Activated CD4-positive, alpha-beta memory T cell treated with anti-CD3 and anti-CD28 coated beads, Interleukin-2, amount 10 ng/mL, durations not matched to agents 7 days and 5 days (primary cell): Measurements from ENCODE around the gene TMEM203. TPM values are rescaled to one million over a fixed set of nuclear protein-coding genes. Genes with fewer than 3 reads are reported as not detected.
A peak's percentile ranks its signal among the peaks of the same experiment; 100 is the strongest.

Experiments used
- CTCF ChIA-PET: fragments of 350-600 bp; sonication (Branson Sonifier 250); formaldehyde crosslinking; loops from one replicate; lab custom pipeline; 2021; ENCODE audit warnings: antibody characterized with exemption, inconsistent platforms; lab: Charles Lee
- POLR2A ChIA-PET: fragments of 350-600 bp; sonication (Branson Sonifier 250); formaldehyde crosslinking; loops from one replicate; lab custom pipeline; 2021; ENCODE audit warnings: antibody characterized with exemption; lab: Charles Lee
- DNase-seq: peaks from one replicate; pipeline ENCODE4 v3.0.0-alpha.2; 2020
- H3K27ac Mint-ChIP-seq: one replicate; pipeline ENCODE4 v1.8.0; 2021; ENCODE audit warnings: mild to moderate bottlenecking, mixed read lengths
- H3K27me3 Mint-ChIP-seq: one replicate; pipeline ENCODE4 v1.8.0; 2021; ENCODE audit warnings: mixed read lengths
- H3K36me3 Mint-ChIP-seq: one replicate; pipeline ENCODE4 v1.8.0; 2021; ENCODE audit warnings: low read depth, mixed read lengths
- H3K4me1 Mint-ChIP-seq: one replicate; pipeline ENCODE4 v1.8.0; 2021; ENCODE audit warnings: mixed read lengths
- H3K4me3 Mint-ChIP-seq: one replicate; pipeline ENCODE4 v1.8.0; 2021; ENCODE audit warnings: mild to moderate bottlenecking, mixed read lengths
- H3K9me3 Mint-ChIP-seq: one replicate; pipeline ENCODE4 v1.8.0; 2021; ENCODE audit warnings: mixed read lengths
- total RNA-seq, 2 experiments: library from RNA; stranded (reverse); gene quantifications; one replicate each; pipeline ENCODE4 v1.2.3, GENCODE V29; 2021

Gene TMEM203
- total RNA-seq, 2 experiments from 2014 or later = 28.9 to 29.2 TPM

- peaks cover 6% of the 10 kb centered on the region for H3K4me1 Mint-ChIP-seq
- no peak overlapping the region for H3K4me3 Mint-ChIP-seq
- H3K9me3 Mint-ChIP-seq = no peaks in the 10 kb centered on the region
- H3K27ac Mint-ChIP-seq = no peak overlapping the region
- POLR2A ChIA-PET = interaction anchor here (1.2 to 8.2 kb wide), 3 partner anchors 11 to 24 kb away, joined by 3 to 97 read pairs (median 4); partner anchors contain the start of genes NDOR1, TMEM203 and TUBB4B
- CTCF ChIA-PET = no interaction called here
- H3K36me3 Mint-ChIP-seq = no peaks in the 10 kb centered on the region
- no peak for DNase-seq
- no peaks in the 10 kb centered on the region for H3K27me3 Mint-ChIP-seq
Observed at GRCh38 chr9:137218212-137218753, 12.8 kb upstream of the TMEM203 start.

DNA sequence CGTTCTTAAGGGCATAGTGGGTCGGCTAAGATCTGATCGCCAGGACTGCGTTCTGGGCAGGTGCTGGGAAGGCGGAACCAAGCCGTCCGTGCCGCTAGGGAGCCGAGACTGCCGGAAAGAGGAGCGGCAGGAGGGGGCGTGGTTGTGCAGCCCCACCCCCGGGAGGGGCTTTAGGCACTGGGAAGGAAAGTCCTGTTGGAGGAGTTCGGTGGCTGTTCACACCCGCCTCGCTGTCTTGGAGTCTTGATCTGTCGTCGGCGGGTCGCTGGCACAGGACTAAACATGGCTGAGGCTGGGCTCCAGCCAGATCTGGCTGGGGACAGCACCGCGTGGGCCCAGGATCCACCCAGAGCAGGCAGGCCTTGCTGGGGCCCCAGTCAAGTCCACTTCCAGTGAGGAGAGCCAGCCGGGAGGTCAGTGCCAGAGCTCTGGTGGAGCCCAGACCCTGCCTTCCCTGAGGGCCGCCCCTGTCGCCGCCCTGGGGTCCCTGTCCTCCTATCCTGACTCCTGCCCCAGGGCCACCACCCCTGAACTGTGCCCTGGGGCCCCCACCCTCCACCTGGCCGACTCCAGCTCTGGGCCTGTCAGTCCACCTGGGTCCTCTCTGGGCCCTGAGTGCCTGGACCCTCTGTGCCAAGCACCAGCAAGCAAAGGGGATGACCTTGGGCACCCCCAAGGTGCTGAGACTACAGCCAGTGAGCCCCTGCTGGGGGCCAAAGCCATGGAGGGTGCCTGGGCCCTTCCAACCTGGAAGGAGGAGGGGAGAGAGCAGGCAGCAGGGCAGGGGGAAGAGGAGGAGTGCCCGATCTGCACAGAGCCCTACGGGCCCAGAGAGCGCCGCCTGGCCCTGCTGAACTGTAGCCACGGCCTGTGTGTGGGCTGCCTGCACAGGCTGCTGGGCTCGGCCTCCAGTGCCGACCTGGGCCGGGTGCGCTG is 12.1 kb upstream of the TMEM203 start:
- Mint-ChIP-seq H3K4me3 (no peak overlapping the region), H3K27me3 (no peaks in the 10 kb centered on the region), H3K9me3 (no peaks in the 10 kb centered on the region), H3K27ac (no peak overlapping the region), H3K4me1 (peaks cover 1% of the 10 kb centered on the region), H3K36me3 (peaks cover 3% of the 10 kb centered on the region)
- ChIA-PET CTCF (interaction anchor here (1.3 kb wide), 1 partner anchor 19 kb away, joined by 3 read pairs; no protein-coding TSS in a partner anchor), POLR2A (interaction anchor here (1.6 to 8.2 kb wide), 2 partner anchors 10 to 25 kb away, joined by 3 to 97 read pairs; partner anchors contain the start of genes NDOR1 and TMEM203)
- no peak for DNase-seq

DNA sequence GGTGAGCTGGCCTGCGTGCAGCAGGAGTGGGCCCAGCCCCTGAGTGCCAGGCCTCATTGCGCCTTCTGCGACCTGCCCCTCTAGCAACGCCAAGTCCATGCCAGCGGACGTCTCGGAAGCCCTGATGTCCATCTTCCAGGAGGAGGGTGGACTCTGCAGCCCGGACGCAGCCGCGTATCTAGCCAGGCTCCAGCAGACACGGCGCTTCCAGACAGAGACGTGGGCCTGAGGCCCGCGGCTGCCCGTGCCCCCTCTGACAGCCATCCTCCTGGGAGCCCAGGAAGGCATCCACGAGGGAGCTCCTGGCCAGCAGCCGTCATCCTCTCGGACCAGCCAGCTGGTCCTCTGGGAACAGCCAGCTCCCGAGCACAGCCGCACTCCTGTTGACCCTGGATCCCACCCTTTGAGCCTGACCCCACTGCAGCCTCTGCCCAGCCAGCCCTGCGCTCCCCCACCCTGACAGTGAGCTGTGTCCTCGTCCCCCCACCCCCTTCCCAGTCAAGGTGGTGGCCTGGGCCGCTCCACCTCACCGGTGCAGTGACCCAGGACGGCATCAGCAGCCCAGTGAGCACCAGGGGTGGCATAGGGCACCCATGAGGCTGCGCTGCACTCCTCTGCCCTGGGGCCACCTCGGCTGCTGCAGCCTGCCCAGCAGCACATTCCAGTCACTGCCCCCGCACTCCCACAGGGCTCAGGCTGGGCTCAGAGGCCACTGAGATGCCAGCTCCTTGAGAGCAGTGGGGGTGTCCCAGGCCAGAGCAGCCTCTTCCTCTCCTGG is 10.9 kb upstream of the TMEM203 start:
- ChIA-PET POLR2A (interaction anchor here (1.3 to 1.6 kb wide), 2 partner anchors 16 to 26 kb away, joined by 3 to 4 read pairs; partner anchors contain the start of gene TPRN), CTCF (interaction anchor here (1.3 kb wide), 1 partner anchor 20 kb away, joined by 3 read pairs; no protein-coding TSS in a partner anchor)
- Mint-ChIP-seq H3K36me3 (peaks cover 3% of the 10 kb centered on the region), H3K27ac (no peak overlapping the region), H3K27me3 (no peaks in the 10 kb centered on the region), H3K9me3 (no peaks in the 10 kb centered on the region), H3K4me3 (no peak overlapping the region), H3K4me1 (peaks cover 1% of the 10 kb centered on the region)
- DNase-seq = no peak

- Mint-ChIP-seq H3K27me3 (no peaks in the 10 kb centered on the region), H3K4me1 (peaks cover 1% of the 10 kb centered on the region), H3K4me3 (no peak overlapping the region), H3K36me3 (peaks cover 6% of the 10 kb centered on the region), H3K9me3 (no peaks in the 10 kb centered on the region), H3K27ac (no peak overlapping the region)
- DNase-seq = no peak
- POLR2A ChIA-PET = interaction anchor here (0.7 to 1.4 kb wide), 3 partner anchors 8 to 15 kb away, joined by 3 to 4 read pairs (median 4); partner anchors contain the start of gene TPRN
- CTCF ChIA-PET = interaction anchor here (1.6 kb wide), 1 partner anchor 21 kb away, joined by 3 read pairs; no protein-coding TSS in a partner anchor
Observed at GRCh38 chr9:137215196-137215986, 9.9 kb upstream of the TMEM203 start.

GRCh38 chr9:137214620-137215019 is 9.2 kb upstream of the TMEM203 start:
- H3K36me3 Mint-ChIP-seq = peaks cover 6% of the 10 kb centered on the region
- peaks cover 1% of the 10 kb centered on the region for H3K4me1 Mint-ChIP-seq
- ChIA-PET POLR2A (interaction anchor here (0.7 to 1.4 kb wide), 2 partner anchors 9 to 10 kb away, joined by 3 to 4 read pairs; no protein-coding TSS in a partner anchor), CTCF (interaction anchor here (1.6 kb wide), 1 partner anchor 22 kb away, joined by 3 read pairs; no protein-coding TSS in a partner anchor)
- H3K27ac Mint-ChIP-seq = no peak overlapping the region
- DNase-seq = no peak
- no peaks in the 10 kb centered on the region for H3K27me3 Mint-ChIP-seq
- H3K9me3 Mint-ChIP-seq = no peaks in the 10 kb centered on the region
- H3K4me3 Mint-ChIP-seq = no peak overlapping the region

- Mint-ChIP-seq H3K4me1 (peaks cover 5% of the 10 kb centered on the region), H3K9me3 (no peaks in the 10 kb centered on the region), H3K27me3 (no peaks in the 10 kb centered on the region), H3K4me3 (no peak overlapping the region), H3K36me3 (peaks cover 9% of the 10 kb centered on the region), H3K27ac (no peak overlapping the region)
- CTCF ChIA-PET = no interaction called here
- POLR2A ChIA-PET = interaction anchor here (0.7 to 1.4 kb wide), 2 partner anchors 9 kb away, joined by 4 read pairs; partner anchors contain the start of gene RNF208
- no peak for DNase-seq
Observed at GRCh38 chr9:137213160-137214060, 8.0 kb upstream of the TMEM203 start.

DNA sequence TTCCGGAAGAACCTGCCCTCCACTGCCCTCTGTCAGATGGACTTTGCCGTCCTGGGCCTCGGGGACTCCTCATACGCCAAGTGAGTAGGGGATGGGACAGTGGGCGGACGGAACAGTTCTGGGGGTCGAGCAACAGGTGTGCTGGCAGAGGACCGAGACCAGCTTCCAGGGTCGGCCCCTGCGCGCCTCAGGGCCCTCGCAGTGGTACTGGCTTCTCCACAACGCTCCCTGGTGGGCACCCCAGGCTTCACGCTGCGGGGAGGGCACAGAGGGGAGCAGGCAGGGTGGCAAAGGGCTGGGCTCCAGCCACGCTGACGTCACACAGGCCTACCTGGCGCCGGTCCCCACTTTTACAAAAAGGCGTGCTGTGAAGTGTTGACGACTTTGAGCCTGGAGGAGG is 7.1 kb upstream of the TMEM203 start:
- Mint-ChIP-seq H3K4me1 (peaks cover 7% of the 10 kb centered on the region), H3K36me3 (peaks cover 13% of the 10 kb centered on the region), H3K27ac (no peak overlapping the region), H3K9me3 (no peaks in the 10 kb centered on the region), H3K4me3 (no peak overlapping the region), H3K27me3 (no peaks in the 10 kb centered on the region)
- POLR2A ChIA-PET = interaction anchor here (0.7 kb wide), 1 partner anchor 10 kb away, joined by 4 read pairs; the partner anchor contains the start of gene RNF208
- no peak for DNase-seq
- CTCF ChIA-PET = no interaction called here

DNA sequence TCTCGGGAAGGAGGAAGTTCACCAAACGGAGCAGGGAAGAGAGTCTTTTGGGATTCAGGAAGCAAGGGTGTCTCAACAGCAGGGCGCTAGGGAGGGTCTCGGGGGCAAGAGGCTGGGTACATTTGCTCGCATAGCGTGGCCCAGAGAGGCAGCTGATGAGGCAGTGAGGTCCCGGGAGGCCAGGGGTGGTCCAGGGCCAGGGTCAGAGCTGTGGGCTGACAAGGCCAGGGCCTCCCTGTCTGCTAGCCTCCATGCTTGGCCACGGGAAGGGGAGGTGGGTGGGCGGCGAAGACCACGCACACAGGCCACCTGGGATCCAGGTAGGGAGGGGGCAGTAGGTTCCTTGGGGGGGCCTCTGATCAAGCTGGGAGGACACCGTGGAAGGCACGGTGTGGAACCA is 6.1 kb upstream of the TMEM203 start:
- CTCF ChIA-PET = no interaction called here
- Mint-ChIP-seq H3K4me1 (peaks cover 17% of the 10 kb centered on the region), H3K36me3 (peaks cover 23% of the 10 kb centered on the region), H3K9me3 (no peaks in the 10 kb centered on the region), H3K27me3 (no peaks in the 10 kb centered on the region), H3K27ac (no peak overlapping the region), H3K4me3 (no peak overlapping the region)
- DNase-seq = no peak
- POLR2A ChIA-PET = no interaction called here

- H3K9me3 Mint-ChIP-seq = no peaks in the 10 kb centered on the region
- peak overlapping the region; percentile 92 for H3K4me3 Mint-ChIP-seq
- peaks cover 49% of the 10 kb centered on the region for H3K4me1 Mint-ChIP-seq
- no peaks in the 10 kb centered on the region for H3K27me3 Mint-ChIP-seq
- ChIA-PET CTCF (interaction anchor here (0.8 to 1.2 kb wide), 2 partner anchors 18 to 88 kb away, joined by 3 read pairs; partner anchors contain the start of gene SSNA1), POLR2A (interaction anchor here (1.1 to 7.9 kb wide), 8 partner anchors 11 to 92 kb away, joined by 3 to 97 read pairs (median 11); partner anchors contain the start of genes ANAPC2, CYSRT1, DPP7 and RNF208)
- no peak for DNase-seq
- peak overlapping the region; percentile 90 for H3K27ac Mint-ChIP-seq
- H3K36me3 Mint-ChIP-seq = peaks cover 24% of the 10 kb centered on the region
Observed at GRCh38 chr9:137206602-137207001, 1.2 kb upstream of the TMEM203 start.

- Mint-ChIP-seq H3K4me3 (peak overlapping the region; percentile 92), H3K27ac (peak overlapping the region; percentile 90), H3K36me3 (peaks cover 22% of the 10 kb centered on the region), H3K9me3 (no peaks in the 10 kb centered on the region), H3K4me1 (peaks cover 58% of the 10 kb centered on the region), H3K27me3 (no peaks in the 10 kb centered on the region)
- DNase-seq = no peak
- ChIA-PET CTCF (interaction anchor here (1.5 to 2.6 kb wide), 4 partner anchors 15 to 22 kb away, joined by 3 to 8 read pairs (median 6); partner anchors contain the start of genes RNF208 and RNF224), POLR2A (interaction anchor here (0.6 to 7.9 kb wide), 16 partner anchors 9 to 134 kb away, joined by 3 to 97 read pairs (median 4); partner anchors contain the start of genes ANAPC2, CYSRT1, NELFB and RNF208)
Observed at GRCh38 chr9:137204731-137205125, 720 bp downstream of the TMEM203 start.
